Mesothelial cell of epicardium (in vitro differentiated cells): ENCODE results near the gene LINC00305. TPM values are rescaled to one million over a fixed set of nuclear protein-coding genes. Genes with fewer than 3 reads are reported as not detected.

Experiments
- DNase-seq, 2 experiments: peaks; one replicate each; pipeline ENCODE4 v3.0.0; 2021; ENCODE audit warnings: low spot score in 2 of 2; ENCODE audit not compliant: unreplicated experiment in 2 of 2
- H3K27ac Mint-ChIP-seq: 2 replicates; pipeline ENCODE4 v1.8.0; 2021; ENCODE audit warnings: mixed read lengths
- H3K27me3 Mint-ChIP-seq: 2 replicates; pipeline ENCODE4 v1.8.0; 2021; ENCODE audit warnings: low read depth, mixed read lengths
- H3K36me3 Mint-ChIP-seq: 2 replicates; pipeline ENCODE4 v1.8.0; 2021; ENCODE audit warnings: mixed read lengths
- H3K4me1 Mint-ChIP-seq: 2 replicates; pipeline ENCODE4 v1.8.0; 2021; ENCODE audit warnings: mixed read lengths
- H3K4me3 Mint-ChIP-seq: 2 replicates; pipeline ENCODE4 v1.8.0; 2021; ENCODE audit warnings: mild to moderate bottlenecking, moderate library complexity, mixed read lengths
- H3K9me3 Mint-ChIP-seq: 2 replicates; pipeline ENCODE4 v1.8.0; 2021; ENCODE audit warnings: mixed read lengths
- CTCF ChIP-seq: fragments of 200-600 bp; sonication (generic); IDR thresholded peaks from one replicate; pipeline ENCODE4 v1.5.0; 2021; ENCODE audit warnings: antibody characterized with exemption; ENCODE audit not compliant: unreplicated experiment
- total RNA-seq: library from RNA; stranded (reverse); gene quantifications from 3 replicates; pipeline ENCODE4 v1.2.1, GENCODE V29; 2021

Gene LINC00305
- total RNA-seq, 1 donor from 2014 or later = not detected

- Mint-ChIP-seq H3K36me3 (no peaks in the 10 kb centered on the region), H3K27me3 (no peaks in the 10 kb centered on the region), H3K9me3 (peaks cover 9% of the 10 kb centered on the region), H3K4me1 (peaks cover 5% of the 10 kb centered on the region), H3K27ac (no peak overlapping the region), H3K4me3 (no peak overlapping the region)
- DNase-seq = no peak
- no peak for TF ChIP-seq CTCF
Measured at GRCh38 chr18:64118406-64118805, 30.5 kb downstream of the LINC00305 start.

GRCh38 chr18:64116571-64117175, 32.2 kb downstream of the LINC00305 start:
- DNase-seq = no peak
- Mint-ChIP-seq H3K4me3 (no peak overlapping the region), H3K27ac (no peak overlapping the region), H3K4me1 (peaks cover 5% of the 10 kb centered on the region), H3K27me3 (no peaks in the 10 kb centered on the region), H3K36me3 (no peaks in the 10 kb centered on the region), H3K9me3 (no peaks in the 10 kb centered on the region)
- no peak for TF ChIP-seq CTCF

DNA sequence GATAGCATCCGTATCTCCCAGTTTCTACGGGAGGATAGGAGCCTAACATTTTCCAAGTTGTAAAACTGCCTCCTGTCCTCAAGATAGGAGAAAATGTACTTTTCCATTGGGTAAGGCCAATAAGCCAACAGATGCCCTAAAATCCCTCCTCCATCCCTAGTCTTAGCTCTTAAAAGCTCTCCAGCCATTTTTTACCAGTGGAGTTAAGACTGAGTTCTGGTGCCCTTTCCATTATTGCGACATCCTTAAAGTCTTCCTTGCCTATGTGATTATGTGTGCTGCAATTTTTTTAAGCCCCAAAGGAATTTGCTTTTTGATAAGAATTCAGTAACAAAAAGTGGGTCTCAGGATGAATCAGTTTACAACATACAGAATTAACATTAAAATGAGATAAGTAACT, 33.0 kb downstream of the LINC00305 start:
- H3K4me3 Mint-ChIP-seq = no peak overlapping the region
- no peaks in the 10 kb centered on the region for H3K9me3 Mint-ChIP-seq
- H3K27me3 Mint-ChIP-seq = no peaks in the 10 kb centered on the region
- H3K36me3 Mint-ChIP-seq = no peaks in the 10 kb centered on the region
- TF ChIP-seq CTCF = no peak
- no peak for DNase-seq
- no peak overlapping the region for H3K27ac Mint-ChIP-seq
- peaks cover 5% of the 10 kb centered on the region for H3K4me1 Mint-ChIP-seq

DNA sequence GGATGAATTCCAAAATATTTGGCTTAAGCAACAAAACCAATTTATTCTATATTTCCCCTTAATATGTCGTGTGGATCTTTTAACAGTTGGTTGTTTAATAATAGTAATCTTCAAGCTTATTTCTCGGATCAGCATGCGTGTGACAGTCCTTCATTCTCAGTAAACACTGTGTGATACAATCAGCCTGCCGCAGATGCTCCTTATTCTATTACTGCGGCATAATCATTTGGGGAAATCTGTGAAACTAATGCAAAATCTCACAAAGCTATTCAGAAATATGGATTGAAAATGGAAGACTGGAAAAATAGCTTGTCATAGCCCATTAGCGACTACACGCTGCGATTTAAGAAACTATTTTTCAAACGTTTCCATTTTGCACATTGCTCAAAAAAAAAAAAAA, 36.9 kb downstream of the LINC00305 start:
- Mint-ChIP-seq H3K27me3 (no peaks in the 10 kb centered on the region), H3K27ac (no peak overlapping the region), H3K4me1 (peaks cover 6% of the 10 kb centered on the region), H3K9me3 (peaks cover 6% of the 10 kb centered on the region), H3K4me3 (no peak overlapping the region), H3K36me3 (no peaks in the 10 kb centered on the region)
- TF ChIP-seq CTCF = no peak
- DNase-seq = no peak

GRCh38 chr18:64110692-64111480, 38.0 kb downstream of the LINC00305 start:
- H3K4me3 Mint-ChIP-seq = no peak overlapping the region
- H3K4me1 Mint-ChIP-seq = peaks cover 5% of the 10 kb centered on the region
- no peak overlapping the region for H3K27ac Mint-ChIP-seq
- H3K36me3 Mint-ChIP-seq = no peaks in the 10 kb centered on the region
- no peaks in the 10 kb centered on the region for H3K27me3 Mint-ChIP-seq
- TF ChIP-seq CTCF = no peak
- peaks cover 6% of the 10 kb centered on the region for H3K9me3 Mint-ChIP-seq
- DNase-seq = no peak
